CD4-positive, alpha-beta T cell treated with Interleukin-12 subunit alpha and Interleukin-12 subunit beta, for 1 hour (primary cell): Measurements from ENCODE around the gene CNOT11.
A peak's percentile ranks its signal among the peaks of the same experiment; 100 is the strongest.

Source experiments
- DNase-seq: peaks from one replicate; pipeline ENCODE4 v3.0.0-alpha.2; 2020

Gene CNOT11

GRCh38 chr2:101282980-101283379, 30.3 kb downstream of the CNOT11 start:
- no peak for DNase-seq

- no peak for DNase-seq
These were observed 34.0 kb downstream of the CNOT11 start for GRCh38 chr2:101286684-101287083.

- DNase-seq = no peak
These were observed 34.6 kb downstream of the CNOT11 start for GRCh38 chr2:101287303-101287702.

- DNase-seq = no peak
These were observed 38.0 kb downstream of the CNOT11 start for GRCh38 chr2:101290711-101291110.

- DNase-seq = no peak
These were observed 39.3 kb downstream of the CNOT11 start for GRCh38 chr2:101291973-101292372.

- no peak for DNase-seq
These were observed 40.9 kb downstream of the CNOT11 start for GRCh38 chr2:101293544-101293943.

- no peak for DNase-seq
These were observed 42.2 kb downstream of the CNOT11 start for GRCh38 chr2:101294861-101295260.

GRCh38 chr2:101295895-101296294, 43.2 kb downstream of the CNOT11 start:
- no peak for DNase-seq

GRCh38 chr2:101296371-101296770, 43.7 kb downstream of the CNOT11 start:
- DNase-seq = no peak

GRCh38 chr2:101297383-101297782, 44.7 kb downstream of the CNOT11 start:
- DNase-seq = no peak

- DNase-seq = no peak
These were observed 46.9 kb downstream of the CNOT11 start for GRCh38 chr2:101299604-101300003.

- no peak for DNase-seq
These were observed 47.5 kb downstream of the CNOT11 start for GRCh38 chr2:101300164-101300563.

GRCh38 chr2:101300836-101301235, 48.1 kb downstream of the CNOT11 start:
- no peak for DNase-seq

- no peak for DNase-seq
These were observed 49.3 kb downstream of the CNOT11 start for GRCh38 chr2:101302016-101302415.

GRCh38 chr2:101303688-101304087, 51.0 kb downstream of the CNOT11 start:
- no peak for DNase-seq

- no peak for DNase-seq
These were observed 52.3 kb downstream of the CNOT11 start for GRCh38 chr2:101305035-101305434.

GRCh38 chr2:101305492-101306078, 52.9 kb downstream of the CNOT11 start:
- DNase-seq = no peak

GRCh38 chr2:101306410-101306809, 53.7 kb downstream of the CNOT11 start:
- DNase-seq = peak; percentile 20

- DNase-seq = no peak
These were observed 54.8 kb downstream of the CNOT11 start for GRCh38 chr2:101307503-101307902.

- DNase-seq = peak; percentile 37
These were observed 55.3 kb downstream of the CNOT11 start for GRCh38 chr2:101307950-101308431.

GRCh38 chr2:101308432-101309210, 55.9 kb downstream of the CNOT11 start, which contains the start of gene RNF149:
Gene RNF149, minus strand, starts transcription at chr2:101308701. Its CDS starts 113 bp downstream, at chr2:101308588.
- peak; percentile 94 for DNase-seq

GRCh38 chr2:101310090-101310833, 57.6 kb downstream of the CNOT11 start:
- no peak for DNase-seq

GRCh38 chr2:101310834-101311695, 58.4 kb downstream of the CNOT11 start:
- peak; percentile 54 for DNase-seq
